Measurements from ENCODE around the gene MYO9B. TPM values are rescaled to one million over a fixed set of nuclear protein-coding genes. Genes with fewer than 3 reads are reported as not detected.
A peak's percentile ranks its signal among the peaks of the same experiment; 100 is the strongest.

Gene MYO9B
- total and polyA plus RNA-seq, 3 experiments from 2014 or later: 24.9 to 108 (median 104) TPM

DNA sequence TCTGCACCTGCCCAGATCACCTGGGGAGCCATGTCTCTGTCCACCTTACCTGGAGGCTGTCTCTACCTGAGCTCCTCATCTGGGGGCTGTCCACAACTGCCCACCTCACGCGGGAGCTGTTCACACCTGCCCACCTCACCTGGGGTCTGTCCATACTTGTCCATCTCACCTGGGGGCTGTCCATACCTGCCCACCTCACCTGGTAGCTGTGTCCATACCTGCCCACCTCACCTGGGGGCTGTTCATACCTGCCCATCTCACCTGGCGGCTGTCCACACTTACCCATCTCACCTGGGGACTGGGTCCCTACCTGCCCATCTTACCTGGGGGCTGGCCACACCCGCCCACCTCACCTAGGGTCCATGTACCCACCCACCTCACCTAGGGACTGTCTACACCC, 38.9 kb upstream of the MYO9B start:
- H3K9me3 ChIP-seq (ENCODE audit: low read length): no peaks in the 10 kb centered on the region
- no peaks in the 10 kb centered on the region for H3K4me1 ChIP-seq (ENCODE audit: insufficient read depth, low read length)
- Mint-ChIP-seq H3K27ac (no peak overlapping the region), H3K4me1 (no peaks in the 10 kb centered on the region), H3K27me3 (peaks cover 12 to 33% of the 10 kb centered on the region in 2 donors), H3K9me3 (no peaks in the 10 kb centered on the region), H3K4me3 (no peak overlapping the region), H3K36me3 (peaks cover 0 to 2% (median 0%) of the 10 kb centered on the region in 3 donors)
- H3K27me3 ChIP-seq (ENCODE audit: insufficient read depth, low read length, poor library complexity, severe bottlenecking): no peaks in the 10 kb centered on the region
- ChIA-PET POLR2A (no interaction called here), CTCF (no interaction called here)
- DNase-seq: no peak
- H3K27ac ChIP-seq (ENCODE audit: low read depth, low read length): no peak overlapping the region
- no peaks in the 10 kb centered on the region for H3K36me3 ChIP-seq (ENCODE audit: insufficient read depth, low read length)
- H3K4me3 ChIP-seq (ENCODE audit: low read length): no peak overlapping the region

- H3K27ac Mint-ChIP-seq: no peak overlapping the region
- Histone ChIP-seq H3K4me1 (ENCODE audit: insufficient read depth, low read length) (no peaks in the 10 kb centered on the region), H3K27me3 (ENCODE audit: insufficient read depth, low read length, poor library complexity, severe bottlenecking) (no peaks in the 10 kb centered on the region), H3K4me3 (ENCODE audit: low read length) (no peak overlapping the region), H3K36me3 (ENCODE audit: insufficient read depth, low read length) (no peaks in the 10 kb centered on the region), H3K27ac (ENCODE audit: low read depth, low read length) (no peak overlapping the region), H3K9me3 (ENCODE audit: low read length) (no peaks in the 10 kb centered on the region)
- H3K9me3 Mint-ChIP-seq: no peaks in the 10 kb centered on the region
- peaks cover 0 to 2% (median 0%) of the 10 kb centered on the region in 3 donors for H3K36me3 Mint-ChIP-seq
- ChIA-PET POLR2A (no interaction called here), CTCF (no interaction called here)
- peaks cover 17 to 37% of the 10 kb centered on the region in 2 donors for H3K27me3 Mint-ChIP-seq
- no peak for DNase-seq
- H3K4me1 Mint-ChIP-seq: no peaks in the 10 kb centered on the region
- H3K4me3 Mint-ChIP-seq: no peak overlapping the region
These were observed 38.4 kb upstream of the MYO9B start for GRCh38 chr19:17037184-17037583.

- Mint-ChIP-seq H3K9me3 (no peaks in the 10 kb centered on the region), H3K4me1 (no peaks in the 10 kb centered on the region), H3K36me3 (peaks cover 0 to 2% (median 0%) of the 10 kb centered on the region in 3 donors), H3K27me3 (peaks cover 17 to 32% of the 10 kb centered on the region in 2 donors), H3K4me3 (no peak overlapping the region), H3K27ac (peak overlapping the region in 1 of 8 donors; percentile 78)
- H3K9me3 ChIP-seq (ENCODE audit: low read length): no peaks in the 10 kb centered on the region
- H3K27me3 ChIP-seq (ENCODE audit: insufficient read depth, low read length, poor library complexity, severe bottlenecking): no peaks in the 10 kb centered on the region
- no peaks in the 10 kb centered on the region for H3K4me1 ChIP-seq (ENCODE audit: insufficient read depth, low read length)
- no peak overlapping the region for H3K27ac ChIP-seq (ENCODE audit: low read depth, low read length)
- no peak overlapping the region for H3K4me3 ChIP-seq (ENCODE audit: low read length)
- POLR2A ChIA-PET: no interaction called here
- no peak for DNase-seq
- H3K36me3 ChIP-seq (ENCODE audit: insufficient read depth, low read length): no peaks in the 10 kb centered on the region
- CTCF ChIA-PET: no interaction called here
These were observed 37.5 kb upstream of the MYO9B start for GRCh38 chr19:17037966-17038500.

DNA sequence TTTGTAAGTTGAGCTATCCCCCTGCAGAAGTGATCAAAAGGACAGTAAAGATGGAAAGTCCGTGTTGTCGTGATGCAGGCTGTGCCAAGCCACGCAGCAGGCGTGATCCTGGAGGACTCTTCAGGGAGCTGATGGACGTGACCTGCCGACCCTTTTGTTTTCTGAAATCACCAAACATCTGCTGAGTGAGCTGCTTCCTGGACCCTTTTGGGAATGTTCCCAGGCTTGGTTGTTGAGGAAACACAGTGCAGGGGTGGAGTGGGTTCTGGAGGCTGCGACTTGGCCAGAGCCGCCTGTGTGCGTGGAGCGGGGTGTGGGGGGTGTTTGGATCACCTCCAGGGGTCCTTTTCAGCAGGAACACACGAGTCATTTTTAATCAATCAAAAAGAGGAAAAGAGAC, 33.6 kb upstream of the MYO9B start:
- POLR2A ChIA-PET: no interaction called here

DNA sequence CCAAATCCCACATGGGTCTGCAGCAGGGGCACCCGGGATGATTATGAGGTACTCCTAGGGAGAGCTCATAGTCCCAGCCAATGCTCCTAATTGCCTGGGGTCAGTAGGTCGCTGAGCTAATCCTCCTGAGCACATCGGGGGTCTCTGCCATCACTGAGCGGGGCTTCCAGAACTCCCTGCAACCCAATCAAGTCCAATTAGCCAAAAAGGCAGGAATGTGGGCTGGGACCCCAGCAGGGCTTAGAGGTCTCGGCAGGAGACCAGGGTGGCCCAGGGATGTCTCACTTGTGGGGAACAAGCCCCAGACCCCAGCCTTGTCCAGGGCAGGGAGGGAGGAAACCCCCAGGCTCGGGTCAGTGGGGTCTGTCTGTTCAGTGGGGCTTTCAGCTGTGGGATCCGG, 31.8 kb upstream of the MYO9B start:
- peaks cover 0 to 12% (median 2%) of the 10 kb centered on the region in 3 donors for H3K36me3 Mint-ChIP-seq
- no peak for DNase-seq
- no peaks in the 10 kb centered on the region for H3K9me3 ChIP-seq (ENCODE audit: low read length)
- ChIA-PET CTCF (interaction anchor here (0.9 kb wide), 2 partner anchors 15 to 322 kb away, joined by 3 to 4 read pairs; no protein-coding TSS in a partner anchor), POLR2A (no interaction called here)
- H3K4me3 ChIP-seq (ENCODE audit: low read length): no peak overlapping the region
- H3K4me1 Mint-ChIP-seq: no peaks in the 10 kb centered on the region
- no peaks in the 10 kb centered on the region for H3K4me1 ChIP-seq (ENCODE audit: insufficient read depth, low read length)
- peaks cover 12 to 20% of the 10 kb centered on the region in 2 donors for H3K27me3 Mint-ChIP-seq
- H3K27ac Mint-ChIP-seq: no peak overlapping the region
- H3K27ac ChIP-seq (ENCODE audit: low read depth, low read length): no peak overlapping the region
- no peaks in the 10 kb centered on the region for H3K27me3 ChIP-seq (ENCODE audit: insufficient read depth, low read length, poor library complexity, severe bottlenecking)
- no peak overlapping the region for H3K4me3 Mint-ChIP-seq
- no peaks in the 10 kb centered on the region for H3K9me3 Mint-ChIP-seq
- H3K36me3 ChIP-seq (ENCODE audit: insufficient read depth, low read length): no peaks in the 10 kb centered on the region

More for the DNA sequence above, 33.6 kb upstream of the MYO9B start:
- peaks cover 0 to 2% (median 0%) of the 10 kb centered on the region in 3 donors for H3K36me3 Mint-ChIP-seq
- Histone ChIP-seq H3K27ac (ENCODE audit: low read depth, low read length) (no peak overlapping the region), H3K36me3 (ENCODE audit: insufficient read depth, low read length) (no peaks in the 10 kb centered on the region), H3K9me3 (ENCODE audit: low read length) (no peaks in the 10 kb centered on the region), H3K4me3 (ENCODE audit: low read length) (no peak overlapping the region), H3K27me3 (ENCODE audit: insufficient read depth, low read length, poor library complexity, severe bottlenecking) (no peaks in the 10 kb centered on the region), H3K4me1 (ENCODE audit: insufficient read depth, low read length) (no peaks in the 10 kb centered on the region)
- H3K4me1 Mint-ChIP-seq: no peaks in the 10 kb centered on the region
- peaks cover 13 to 26% of the 10 kb centered on the region in 2 donors for H3K27me3 Mint-ChIP-seq
- CTCF ChIA-PET: no interaction called here
- DNase-seq: no peak
- no peak overlapping the region for H3K27ac Mint-ChIP-seq
- H3K9me3 Mint-ChIP-seq: no peaks in the 10 kb centered on the region
- no peak overlapping the region for H3K4me3 Mint-ChIP-seq

GRCh38 chr19:17045907-17046502, 29.6 kb upstream of the MYO9B start:
- CTCF ChIA-PET: no interaction called here
- H3K4me1 Mint-ChIP-seq: no peaks in the 10 kb centered on the region
- H3K36me3 Mint-ChIP-seq: peaks cover 0 to 33% (median 2%) of the 10 kb centered on the region in 3 donors
- H3K9me3 ChIP-seq (ENCODE audit: low read length): no peaks in the 10 kb centered on the region
- H3K36me3 ChIP-seq (ENCODE audit: insufficient read depth, low read length): peaks cover 6% of the 10 kb centered on the region
- H3K27ac ChIP-seq (ENCODE audit: low read depth, low read length): no peak overlapping the region
- no peaks in the 10 kb centered on the region for H3K9me3 Mint-ChIP-seq
- DNase-seq: no peak
- no peak overlapping the region for H3K4me3 Mint-ChIP-seq
- H3K4me3 ChIP-seq (ENCODE audit: low read length): no peak overlapping the region
- no peaks in the 10 kb centered on the region for H3K27me3 ChIP-seq (ENCODE audit: insufficient read depth, low read length, poor library complexity, severe bottlenecking)
- POLR2A ChIA-PET: no interaction called here
- peak overlapping the region in 1 of 8 donors; percentile 4 for H3K27ac Mint-ChIP-seq
- H3K27me3 Mint-ChIP-seq: peaks cover 5 to 6% of the 10 kb centered on the region in 2 donors
- no peaks in the 10 kb centered on the region for H3K4me1 ChIP-seq (ENCODE audit: insufficient read depth, low read length)

GRCh38 chr19:17048885-17049453, 26.6 kb upstream of the MYO9B start:
- peak overlapping the region in 2 of 8 donors; percentile 17 to 75 for H3K27ac Mint-ChIP-seq
- H3K36me3 ChIP-seq (ENCODE audit: insufficient read depth, low read length): peaks cover 20% of the 10 kb centered on the region
- no peaks in the 10 kb centered on the region for H3K27me3 ChIP-seq (ENCODE audit: insufficient read depth, low read length, poor library complexity, severe bottlenecking)
- no peaks in the 10 kb centered on the region for H3K9me3 ChIP-seq (ENCODE audit: low read length)
- H3K4me1 Mint-ChIP-seq: no peaks in the 10 kb centered on the region
- H3K9me3 Mint-ChIP-seq: no peaks in the 10 kb centered on the region
- H3K4me1 ChIP-seq (ENCODE audit: insufficient read depth, low read length): no peaks in the 10 kb centered on the region
- H3K4me3 ChIP-seq (ENCODE audit: low read length): no peak overlapping the region
- H3K36me3 Mint-ChIP-seq: peaks cover 0 to 56% (median 5%) of the 10 kb centered on the region in 3 donors
- DNase-seq: no peak
- H3K4me3 Mint-ChIP-seq: no peak overlapping the region
- CTCF ChIA-PET: no interaction called here
- H3K27me3 Mint-ChIP-seq: no peaks in the 10 kb centered on the region
- POLR2A ChIA-PET: no interaction called here
- no peak overlapping the region for H3K27ac ChIP-seq (ENCODE audit: low read depth, low read length)

DNA sequence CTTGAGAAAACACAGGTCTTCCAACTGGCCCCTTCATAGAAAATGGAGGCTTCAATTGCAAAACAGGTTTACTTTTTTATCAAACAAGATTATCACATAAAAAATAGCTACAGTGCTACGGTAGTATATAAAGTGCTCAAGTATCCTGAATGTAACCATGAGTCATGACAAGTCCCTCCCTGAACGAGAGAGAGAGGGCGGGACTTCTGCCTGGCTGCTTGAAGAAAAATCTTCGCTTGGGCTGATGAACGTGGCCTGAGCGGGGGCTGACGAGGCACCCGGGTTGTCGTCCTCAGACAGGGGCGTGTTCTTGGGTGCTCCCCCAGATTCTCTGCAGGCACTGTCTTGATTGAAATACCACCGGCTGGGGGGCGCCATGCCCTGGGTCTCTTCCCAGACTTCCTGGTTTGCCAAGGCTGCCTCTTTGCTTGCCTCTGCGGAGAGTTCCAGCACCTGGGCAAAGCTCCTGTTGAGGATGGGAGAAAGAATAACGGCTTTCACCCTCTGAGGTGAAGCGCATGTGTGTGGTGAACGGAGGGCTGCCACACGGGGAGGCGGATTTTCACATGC, 25.8 kb upstream of the MYO9B start:
- POLR2A ChIA-PET: no interaction called here
- Mint-ChIP-seq H3K27ac (peak overlapping the region in 1 of 8 donors; percentile 22), H3K4me1 (no peaks in the 10 kb centered on the region), H3K9me3 (no peaks in the 10 kb centered on the region), H3K36me3 (peaks cover 0 to 63% (median 5%) of the 10 kb centered on the region in 3 donors), H3K4me3 (no peak overlapping the region), H3K27me3 (no peaks in the 10 kb centered on the region)
- Histone ChIP-seq H3K9me3 (ENCODE audit: low read length) (no peaks in the 10 kb centered on the region), H3K4me1 (ENCODE audit: insufficient read depth, low read length) (no peaks in the 10 kb centered on the region), H3K27ac (ENCODE audit: low read depth, low read length) (no peak overlapping the region), H3K27me3 (ENCODE audit: insufficient read depth, low read length, poor library complexity, severe bottlenecking) (no peaks in the 10 kb centered on the region), H3K36me3 (ENCODE audit: insufficient read depth, low read length) (peaks cover 22% of the 10 kb centered on the region), H3K4me3 (ENCODE audit: low read length) (no peak overlapping the region)
- CTCF ChIA-PET: no interaction called here
- DNase-seq: no peak

All from CD8-positive, alpha-beta memory T cell (primary cell).